ENCODE results near the gene BTBD16.

The BTBD16 gene

GRCh38 chr10:122333037-122333436 is 61.9 kb downstream of the BTBD16 start:
- Histone ChIP-seq H3K27ac (ENCODE audit: low read depth, low read length, severe bottlenecking) (no peak overlapping the region), H3K36me3 (ENCODE audit: control insufficient read depth, insufficient read depth, low read length) (no peaks in the 10 kb centered on the region), H3K4me3 (ENCODE audit: extremely low read depth, insufficient read depth, low read length, poor library complexity, severe bottlenecking) (no peak overlapping the region), H3K9me3 (ENCODE audit: control insufficient read depth, low read length) (no peaks in the 10 kb centered on the region), H3K4me1 (ENCODE audit: control insufficient read depth, insufficient read depth, low read length, poor library complexity, severe bottlenecking) (no peaks in the 10 kb centered on the region)
- 86 to 90% methylated on average over 3 of the region's 4 CpGs for WGBS, 2 experiments (ENCODE audit: insufficient coverage in 2 of 2)

DNA sequence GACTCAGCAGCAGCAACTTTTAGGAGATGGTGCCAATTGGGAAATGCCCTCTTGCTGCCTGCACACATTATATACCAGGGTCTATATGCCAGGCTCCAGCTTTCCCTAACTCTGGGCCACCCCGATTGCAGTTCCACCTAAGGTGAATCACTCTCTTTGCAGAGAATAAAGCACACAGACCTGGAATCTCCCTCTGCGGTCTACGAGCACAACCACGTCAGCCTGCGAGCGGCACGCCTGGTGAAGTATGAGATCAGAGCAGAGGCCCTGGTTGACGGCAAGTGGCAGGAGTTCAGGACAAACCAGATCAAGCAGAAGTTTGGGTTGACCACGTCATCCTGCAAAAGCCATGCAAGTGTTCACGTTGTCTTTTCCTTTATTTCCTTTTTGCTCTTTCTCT is 65.2 kb downstream of the BTBD16 start:
- WGBS, 2 experiments (ENCODE audit: insufficient coverage in 2 of 2) = 93 to 94% methylated on average over 9 to 10 of the region's 10 CpGs

GRCh38 chr10:122336961-122337360 is 65.9 kb downstream of the BTBD16 start:
- WGBS, 2 experiments (ENCODE audit: insufficient coverage in 2 of 2) = 86% methylated on average over 1 of the region's 3 CpGs; no CpG with 5 or more reads in 1 of the 2 experiments
- Histone ChIP-seq H3K4me1 (ENCODE audit: control insufficient read depth, insufficient read depth, low read length, poor library complexity, severe bottlenecking) (no peaks in the 10 kb centered on the region), H3K9me3 (ENCODE audit: control insufficient read depth, low read length) (no peaks in the 10 kb centered on the region)

More for the DNA sequence above, 65.2 kb downstream of the BTBD16 start:
- H3K9me3 ChIP-seq (ENCODE audit: control insufficient read depth, low read length) = no peaks in the 10 kb centered on the region
- H3K4me1 ChIP-seq (ENCODE audit: control insufficient read depth, insufficient read depth, low read length, poor library complexity, severe bottlenecking) = no peaks in the 10 kb centered on the region
- H3K4me3 ChIP-seq (ENCODE audit: extremely low read depth, insufficient read depth, low read length, poor library complexity, severe bottlenecking) = no peak overlapping the region
- H3K36me3 ChIP-seq (ENCODE audit: control insufficient read depth, insufficient read depth, low read length) = no peaks in the 10 kb centered on the region
- no peak overlapping the region for H3K27ac ChIP-seq (ENCODE audit: low read depth, low read length, severe bottlenecking)

GRCh38 chr10:122338609-122339441 is 67.7 kb downstream of the BTBD16 start:
- Histone ChIP-seq H3K27ac (ENCODE audit: low read depth, low read length, severe bottlenecking) (no peak overlapping the region), H3K36me3 (ENCODE audit: control insufficient read depth, insufficient read depth, low read length) (no peaks in the 10 kb centered on the region)
- WGBS, 2 experiments (ENCODE audit: insufficient coverage in 2 of 2) = 93 to 94% methylated on average over 8 to 9 of the region's 15 CpGs

More at GRCh38 chr10:122336961-122337360, 65.9 kb downstream of the BTBD16 start:
- no peak overlapping the region for H3K4me3 ChIP-seq (ENCODE audit: extremely low read depth, insufficient read depth, low read length, poor library complexity, severe bottlenecking)
- H3K27ac ChIP-seq (ENCODE audit: low read depth, low read length, severe bottlenecking) = no peak overlapping the region
- no peaks in the 10 kb centered on the region for H3K36me3 ChIP-seq (ENCODE audit: control insufficient read depth, insufficient read depth, low read length)

DNA sequence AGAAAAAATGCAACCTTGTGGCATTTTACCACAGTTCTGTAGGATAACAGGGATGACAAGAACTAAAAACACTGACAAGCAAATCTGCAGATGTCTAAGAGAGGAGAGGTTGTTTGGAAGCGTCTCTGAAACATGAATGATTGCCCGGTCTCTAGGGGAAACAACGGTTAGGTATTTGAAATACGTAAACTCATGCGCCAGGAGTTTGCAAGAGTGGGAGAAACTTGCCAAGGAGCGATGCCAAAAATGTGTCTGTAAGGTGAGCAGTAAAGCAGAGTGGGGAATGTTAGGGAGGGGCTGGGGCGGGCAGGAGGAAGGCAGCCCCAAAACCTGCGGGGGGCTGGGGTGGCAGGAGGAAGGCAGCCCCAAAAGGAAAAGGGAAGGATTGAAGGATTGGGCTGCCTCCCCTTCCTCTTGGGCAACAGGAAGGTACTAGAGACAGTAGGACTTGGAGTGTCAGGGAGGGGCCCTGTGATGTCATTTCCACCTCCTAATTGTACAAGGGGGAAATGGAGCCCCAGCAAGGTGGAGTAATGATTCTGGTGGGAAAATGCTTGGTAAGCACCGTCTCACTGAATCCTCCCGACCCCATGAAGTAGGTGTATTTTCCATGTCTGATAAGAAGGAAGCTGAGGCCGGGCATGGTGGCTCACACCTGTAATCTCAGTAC is 70.2 kb downstream of the BTBD16 start:
- Histone ChIP-seq H3K9me3 (ENCODE audit: control insufficient read depth, low read length) (no peaks in the 10 kb centered on the region), H3K36me3 (ENCODE audit: control insufficient read depth, insufficient read depth, low read length) (no peaks in the 10 kb centered on the region), H3K27ac (ENCODE audit: low read depth, low read length, severe bottlenecking) (no peak overlapping the region), H3K4me1 (ENCODE audit: control insufficient read depth, insufficient read depth, low read length, poor library complexity, severe bottlenecking) (no peaks in the 10 kb centered on the region), H3K4me3 (ENCODE audit: extremely low read depth, insufficient read depth, low read length, poor library complexity, severe bottlenecking) (no peak overlapping the region)
- 88 to 96% methylated on average over 9 to 11 of the region's 11 CpGs for WGBS, 2 experiments (ENCODE audit: insufficient coverage in 2 of 2)

More at GRCh38 chr10:122338609-122339441, 67.7 kb downstream of the BTBD16 start:
- Histone ChIP-seq H3K4me3 (ENCODE audit: extremely low read depth, insufficient read depth, low read length, poor library complexity, severe bottlenecking) (no peak overlapping the region), H3K4me1 (ENCODE audit: control insufficient read depth, insufficient read depth, low read length, poor library complexity, severe bottlenecking) (no peaks in the 10 kb centered on the region), H3K9me3 (ENCODE audit: control insufficient read depth, low read length) (no peaks in the 10 kb centered on the region)

GRCh38 chr10:122342293-122343134 is 71.4 kb downstream of the BTBD16 start:
- Histone ChIP-seq H3K9me3 (ENCODE audit: control insufficient read depth, low read length) (peaks cover 8% of the 10 kb centered on the region), H3K4me1 (ENCODE audit: control insufficient read depth, insufficient read depth, low read length, poor library complexity, severe bottlenecking) (no peaks in the 10 kb centered on the region), H3K27ac (ENCODE audit: low read depth, low read length, severe bottlenecking) (no peak overlapping the region), H3K4me3 (ENCODE audit: extremely low read depth, insufficient read depth, low read length, poor library complexity, severe bottlenecking) (no peak overlapping the region), H3K36me3 (ENCODE audit: control insufficient read depth, insufficient read depth, low read length) (no peaks in the 10 kb centered on the region)
- 82 to 84% methylated on average over 4 of the region's 8 CpGs for WGBS, 2 experiments (ENCODE audit: insufficient coverage in 2 of 2)

GRCh38 chr10:122343135-122343800 is 72.2 kb downstream of the BTBD16 start:
- no peaks in the 10 kb centered on the region for H3K4me1 ChIP-seq (ENCODE audit: control insufficient read depth, insufficient read depth, low read length, poor library complexity, severe bottlenecking)
- H3K9me3 ChIP-seq (ENCODE audit: control insufficient read depth, low read length) = peaks cover 8% of the 10 kb centered on the region
- no peak overlapping the region for H3K4me3 ChIP-seq (ENCODE audit: extremely low read depth, insufficient read depth, low read length, poor library complexity, severe bottlenecking)
- no peaks in the 10 kb centered on the region for H3K36me3 ChIP-seq (ENCODE audit: control insufficient read depth, insufficient read depth, low read length)
- WGBS, 2 experiments (ENCODE audit: insufficient coverage in 2 of 2) = 88 to 98% methylated on average over 6 to 9 of the region's 11 CpGs
- no peak overlapping the region for H3K27ac ChIP-seq (ENCODE audit: low read depth, low read length, severe bottlenecking)

DNA sequence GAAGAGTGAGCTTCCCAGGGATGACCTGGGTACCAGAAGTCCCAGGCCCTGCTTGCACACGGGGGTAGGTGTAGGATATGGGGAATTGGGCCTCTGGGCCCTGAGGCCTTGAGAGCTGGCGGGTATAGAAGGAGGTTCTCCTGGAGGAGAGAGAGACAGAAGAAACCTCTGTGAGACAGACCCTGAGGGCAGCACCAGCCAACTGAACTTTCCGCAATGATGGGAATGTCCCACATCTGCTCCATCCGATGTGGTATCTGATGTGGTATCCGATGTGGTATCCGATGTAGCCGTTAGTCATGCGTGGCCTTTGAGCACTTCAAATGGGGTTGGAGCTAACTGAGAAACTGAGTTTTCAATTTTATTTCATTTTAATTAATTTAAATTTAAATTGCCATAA is 72.8 kb downstream of the BTBD16 start:
- H3K9me3 ChIP-seq (ENCODE audit: control insufficient read depth, low read length) = peaks cover 8% of the 10 kb centered on the region
- no peak overlapping the region for H3K27ac ChIP-seq (ENCODE audit: low read depth, low read length, severe bottlenecking)
- H3K4me1 ChIP-seq (ENCODE audit: control insufficient read depth, insufficient read depth, low read length, poor library complexity, severe bottlenecking) = no peaks in the 10 kb centered on the region
- no peak overlapping the region for H3K4me3 ChIP-seq (ENCODE audit: extremely low read depth, insufficient read depth, low read length, poor library complexity, severe bottlenecking)
- no peaks in the 10 kb centered on the region for H3K36me3 ChIP-seq (ENCODE audit: control insufficient read depth, insufficient read depth, low read length)
- WGBS, 2 experiments (ENCODE audit: insufficient coverage in 2 of 2) = 90 to 92% methylated on average over 4 of the region's 8 CpGs

DNA sequence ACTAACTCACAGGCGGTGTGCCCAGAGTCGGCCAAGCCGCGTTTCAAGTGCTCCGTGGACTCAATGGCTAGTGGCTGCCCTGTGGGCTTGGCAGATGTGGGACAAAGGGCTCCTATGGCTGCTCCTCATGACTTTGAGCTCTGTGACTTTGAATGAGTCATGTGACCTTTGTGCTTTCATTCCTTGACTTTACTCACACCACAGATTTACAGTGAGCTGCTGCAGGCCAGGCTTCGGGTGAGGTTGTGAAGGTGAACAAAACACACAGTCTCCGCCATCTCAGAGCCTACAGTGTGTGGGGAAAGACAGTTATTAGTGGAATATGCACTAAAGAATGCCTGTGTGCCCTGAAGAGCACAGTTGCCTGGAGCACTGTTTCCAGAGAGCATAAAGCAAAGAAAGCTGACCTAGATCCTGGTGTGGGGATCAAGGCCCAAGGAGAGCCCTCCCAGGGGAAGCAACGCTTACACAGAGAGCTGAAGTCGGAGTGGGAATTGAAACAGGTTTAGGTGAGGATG is 73.7 kb downstream of the BTBD16 start:
- Histone ChIP-seq H3K4me1 (ENCODE audit: control insufficient read depth, insufficient read depth, low read length, poor library complexity, severe bottlenecking) (no peaks in the 10 kb centered on the region), H3K36me3 (ENCODE audit: control insufficient read depth, insufficient read depth, low read length) (no peaks in the 10 kb centered on the region), H3K4me3 (ENCODE audit: extremely low read depth, insufficient read depth, low read length, poor library complexity, severe bottlenecking) (no peak overlapping the region), H3K27ac (ENCODE audit: low read depth, low read length, severe bottlenecking) (no peak overlapping the region), H3K9me3 (ENCODE audit: control insufficient read depth, low read length) (peaks cover 8% of the 10 kb centered on the region)
- 92% methylated on average over 8 to 9 of the region's 9 CpGs for WGBS, 2 experiments (ENCODE audit: insufficient coverage in 2 of 2)

Data from mesodermal cell (in vitro differentiated cells).